Lung microvascular endothelial cell (primary cell): ENCODE results near the gene SRPX2. TPM values are rescaled to one million over a fixed set of nuclear protein-coding genes. Genes with fewer than 3 reads are reported as not detected.

Experiments
- DNase-seq, 2 donors: peaks; one replicate each; pipeline versions ENCODE4 v3.0.0 to v3.0.0-alpha.2; 2010; ENCODE audit warnings: low read depth in 2 of 2
- total RNA-seq: library from RNA; depleted of rRNA; stranded (reverse); fragments of >200 nt; gene quantifications from 2 replicates; pipeline ENCODE4 v1.2.1, GENCODE V29; 2014

Gene SRPX2
- total RNA-seq, 1 donor from 2014 or later = 8.1 TPM

DNA sequence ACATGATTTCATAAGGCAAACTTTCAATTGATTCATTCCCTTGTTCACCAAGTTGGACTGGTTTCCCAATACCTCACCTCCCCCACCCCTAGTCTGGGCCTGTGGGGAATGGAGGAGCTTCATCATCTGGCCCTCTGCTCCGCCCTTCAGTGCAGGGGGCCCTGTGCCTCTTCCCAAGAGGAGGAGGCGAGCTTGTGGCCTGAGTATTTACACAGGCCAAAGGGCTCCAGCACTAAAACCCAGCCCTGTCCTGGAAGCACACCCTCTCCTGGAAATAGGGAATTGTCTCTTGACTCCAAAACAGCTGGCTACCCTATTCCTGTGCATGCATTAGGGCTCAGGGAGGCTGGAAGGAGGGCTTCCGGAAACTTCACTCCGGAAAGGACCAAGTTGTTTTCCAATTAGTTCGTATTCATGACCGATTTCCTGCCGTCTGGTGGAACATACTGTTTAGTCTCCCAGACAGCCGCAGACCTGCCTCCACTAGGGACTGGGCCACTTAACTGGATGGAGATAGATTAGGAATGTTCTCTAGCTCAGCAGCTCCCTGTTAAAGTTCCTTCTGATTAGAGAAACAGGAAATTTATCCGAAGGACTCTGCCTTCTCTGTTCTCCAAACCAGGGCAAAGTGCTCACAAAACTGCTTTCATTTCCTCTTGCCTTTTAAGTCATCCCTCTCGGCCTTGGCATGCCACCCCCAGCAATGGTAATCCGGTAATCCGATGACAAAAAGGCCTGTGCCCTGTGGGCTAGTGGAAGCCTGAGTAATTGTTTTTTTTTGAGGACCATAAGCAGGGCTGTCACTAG, 5.8 kb downstream of the SRPX2 start:
- peak; percentile 76 to 95 for DNase-seq

DNA sequence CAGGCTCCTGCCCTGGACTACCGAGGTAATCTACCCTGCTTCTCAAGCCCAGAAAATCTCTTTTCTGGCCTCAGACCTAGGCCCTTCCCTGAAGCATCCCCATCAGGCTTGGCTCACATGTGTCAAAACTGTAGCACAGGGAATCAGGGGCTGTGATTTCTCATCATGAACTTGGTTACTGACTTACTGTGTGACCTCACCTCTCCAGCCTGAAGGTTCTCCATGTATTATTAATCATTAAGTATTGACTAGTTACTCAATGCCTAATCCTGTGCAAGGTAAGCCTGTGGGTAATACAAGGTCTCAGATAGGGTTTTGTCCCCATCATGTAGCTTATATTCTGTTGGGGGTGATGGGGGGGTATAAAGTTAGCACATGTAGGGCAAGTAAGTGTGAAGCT, 6.8 kb downstream of the SRPX2 start:
- DNase-seq = no peak

DNA sequence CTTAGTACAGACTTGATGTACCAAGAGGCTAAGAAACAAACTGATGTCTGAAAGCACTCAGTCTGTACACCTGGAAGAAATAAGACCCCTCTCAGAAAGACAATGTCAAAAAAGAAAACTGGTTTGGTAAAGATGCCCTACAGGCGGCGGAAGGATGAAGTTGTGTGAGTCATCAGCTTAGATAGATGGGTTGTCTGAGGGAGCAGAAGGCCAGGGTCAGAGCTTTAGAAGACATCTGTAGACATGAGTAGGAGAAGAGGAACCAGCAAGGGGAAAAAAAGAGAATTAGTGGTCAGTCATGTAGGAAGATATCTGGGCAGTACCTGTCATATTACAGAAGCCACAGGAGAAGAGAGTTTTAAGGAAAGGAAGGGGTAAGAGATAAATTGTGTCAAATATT, 8.3 kb downstream of the SRPX2 start:
- no peak for DNase-seq

DNA sequence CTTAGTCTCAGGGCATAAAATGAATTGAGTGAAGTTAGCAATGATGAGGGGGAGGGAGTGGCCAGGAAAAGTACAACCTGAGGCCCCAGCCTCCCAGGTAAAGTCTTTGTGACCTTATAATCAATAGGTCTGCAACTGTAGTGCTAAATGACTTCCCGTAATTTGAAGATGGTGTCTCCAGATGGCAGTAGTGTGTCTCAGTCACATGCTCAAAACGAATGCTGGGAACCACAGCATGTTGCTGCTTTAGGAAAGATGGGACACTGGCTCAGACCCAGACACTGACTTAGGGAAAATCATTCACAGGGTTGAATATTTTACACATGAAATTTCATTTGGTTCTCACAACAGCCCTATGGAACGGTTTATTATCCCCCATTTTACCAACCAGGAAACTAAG, 10.3 kb downstream of the SRPX2 start:
- peak; percentile 46 to 59 for DNase-seq

DNA sequence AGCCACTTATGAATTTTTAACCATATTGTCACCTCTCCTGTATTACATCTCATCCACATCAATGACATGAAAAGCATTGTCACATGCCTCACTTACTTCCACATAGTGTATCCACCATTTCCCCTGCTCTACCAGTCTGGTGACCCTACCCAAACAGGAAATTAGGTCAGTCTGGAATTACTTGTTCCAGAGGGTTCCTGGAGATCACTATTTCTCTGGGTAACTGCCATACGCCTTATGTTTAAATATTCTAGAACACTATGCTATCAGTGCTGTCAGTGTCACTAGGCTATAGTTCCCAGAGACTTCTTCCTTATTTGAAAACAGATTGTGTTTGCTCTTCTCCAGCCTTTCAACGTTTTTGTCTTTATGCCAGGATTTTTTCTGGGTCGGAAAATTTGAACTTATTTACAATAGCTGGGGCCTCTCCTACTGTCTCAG, 15.0 kb downstream of the SRPX2 start:
- DNase-seq = peak; percentile 68 to 81

DNA sequence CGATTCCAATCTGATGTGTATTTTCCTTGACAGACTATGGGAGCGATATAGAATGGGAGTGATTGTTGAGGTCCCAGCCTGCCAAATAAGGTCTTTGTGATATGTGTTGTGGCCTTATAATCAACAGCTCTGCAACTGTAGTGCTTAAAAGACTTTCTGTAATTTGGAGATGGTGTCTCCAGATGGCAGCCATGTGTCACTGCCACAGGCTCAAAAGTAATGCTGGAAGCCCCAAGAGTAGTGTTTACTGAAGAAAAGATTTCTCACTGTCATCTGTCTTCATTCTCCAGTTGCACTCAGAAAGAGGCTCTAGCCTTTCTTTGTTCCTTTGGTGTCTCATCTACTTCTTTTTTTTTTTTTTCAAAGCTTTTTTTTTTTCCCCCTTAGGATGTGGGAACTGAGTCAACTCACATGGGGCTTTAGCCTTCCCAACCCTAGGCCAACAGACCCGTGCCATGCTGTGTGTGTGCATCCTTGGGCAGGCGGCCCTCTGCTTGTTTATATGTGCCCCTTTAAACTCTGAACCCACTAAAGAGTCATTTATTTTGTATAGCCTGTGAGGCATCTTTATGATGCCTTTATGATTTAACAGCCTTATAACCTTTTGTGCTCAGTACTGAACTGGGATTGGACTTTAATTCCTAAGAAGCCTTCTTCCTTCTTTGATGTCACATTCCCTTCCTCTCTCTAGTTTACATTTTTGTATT, 15.6 kb downstream of the SRPX2 start:
- DNase-seq = no peak

DNA sequence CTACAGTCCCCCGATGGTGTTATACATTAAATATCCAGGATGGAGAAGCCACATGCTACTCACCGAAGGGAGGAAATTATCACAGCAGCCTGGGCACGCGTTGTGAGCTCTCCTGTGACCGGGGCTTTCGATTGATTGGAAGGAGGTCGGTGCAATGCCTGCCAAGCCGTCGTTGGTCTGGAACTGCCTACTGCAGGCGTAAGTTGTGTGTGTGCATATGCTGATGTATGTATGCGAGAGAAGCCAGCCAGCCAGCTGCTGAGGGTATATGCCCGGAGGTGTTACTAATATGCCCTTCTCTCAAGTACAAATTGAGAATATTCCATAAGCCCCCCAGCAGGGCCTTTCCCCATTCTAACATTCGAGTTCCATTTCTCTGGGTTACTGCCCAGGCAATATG, 18.2 kb downstream of the SRPX2 start:
- no peak for DNase-seq

DNA sequence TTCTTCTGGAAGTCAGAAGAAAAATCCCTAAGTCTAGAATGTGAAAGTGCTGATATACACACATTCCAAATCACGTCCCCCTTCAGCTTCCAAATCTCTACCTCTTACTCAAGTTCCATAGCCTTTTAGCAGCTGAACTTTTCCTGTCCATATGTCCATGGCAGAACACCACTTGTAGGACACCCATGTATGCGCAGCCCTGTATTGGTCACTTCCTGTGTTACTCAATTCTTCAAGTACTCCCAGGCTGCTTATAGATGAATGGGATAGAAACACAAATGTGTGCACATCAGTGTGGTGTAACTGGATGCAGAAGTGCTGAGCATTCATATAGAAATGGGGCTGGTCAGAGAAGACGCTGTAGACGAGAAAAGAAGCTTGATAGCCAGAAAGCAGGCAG, 18.8 kb downstream of the SRPX2 start:
- peak in 1 of 2 donors; percentile 62 for DNase-seq

DNA sequence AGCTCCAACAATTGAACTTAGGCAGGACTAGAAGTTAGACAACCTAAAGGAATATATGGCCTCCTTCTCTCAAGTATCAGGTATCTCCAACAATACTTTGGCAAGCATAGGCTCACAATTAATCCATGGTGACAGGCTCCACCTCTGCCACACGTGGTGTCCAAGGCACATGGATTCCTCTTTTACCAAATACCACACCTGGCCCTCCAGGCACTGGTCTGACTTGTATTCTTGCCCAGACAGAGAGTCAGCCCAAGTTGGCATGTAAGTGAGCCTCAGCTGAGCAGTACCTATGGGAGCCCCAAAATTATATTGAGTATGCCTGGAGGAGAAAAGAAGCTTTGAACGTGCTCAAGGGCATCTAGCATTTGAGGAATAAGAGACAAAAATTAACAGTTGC, 19.6 kb downstream of the SRPX2 start:
- no peak for DNase-seq

DNA sequence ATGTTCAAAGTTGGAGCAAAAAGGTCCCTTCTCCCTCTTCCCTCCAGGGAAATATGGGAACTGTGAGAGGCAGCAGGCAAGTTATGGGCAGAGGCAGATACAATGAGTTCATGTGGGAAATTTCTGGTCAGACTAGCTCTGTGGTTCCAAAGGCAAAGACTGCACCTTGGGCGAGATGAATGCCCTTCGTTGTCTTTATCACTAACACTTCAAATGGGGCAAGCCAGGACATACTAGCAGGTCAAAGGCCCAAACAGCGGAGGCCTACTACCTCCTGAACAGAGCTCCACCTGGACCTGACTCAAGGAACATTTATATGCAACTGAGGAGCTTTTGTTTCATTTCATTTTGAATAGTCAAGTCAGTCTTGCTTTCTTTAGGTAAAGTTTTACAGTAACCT, 29.0 kb downstream of the SRPX2 start:
- DNase-seq = no peak

DNA sequence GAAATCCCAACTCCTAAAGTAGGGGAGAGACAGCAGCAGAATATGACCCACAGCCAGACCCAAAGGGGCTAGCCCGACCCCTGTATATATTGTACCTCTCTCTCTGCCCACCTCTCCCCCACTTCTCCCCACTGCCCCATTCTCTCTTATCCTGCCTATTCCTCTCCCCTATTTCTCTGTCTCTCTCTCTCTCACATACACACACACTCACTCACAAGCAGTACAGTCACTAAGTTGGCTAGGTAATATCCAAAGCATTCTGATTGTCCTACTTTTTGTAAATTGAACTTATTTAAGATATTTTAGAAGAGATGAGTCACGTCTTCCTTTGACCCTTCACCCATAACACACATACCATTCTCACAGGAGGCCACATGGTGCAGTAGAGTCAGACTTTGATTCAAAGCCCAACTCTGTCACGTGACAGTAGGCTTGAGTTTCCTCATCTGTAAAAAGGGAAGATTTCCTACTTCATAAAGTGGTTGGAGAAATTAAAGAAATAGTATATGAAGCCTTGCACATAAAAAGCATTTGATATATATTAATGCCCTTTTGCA, 29.5 kb downstream of the SRPX2 start:
- peak; percentile 69 to 73 for DNase-seq

DNA sequence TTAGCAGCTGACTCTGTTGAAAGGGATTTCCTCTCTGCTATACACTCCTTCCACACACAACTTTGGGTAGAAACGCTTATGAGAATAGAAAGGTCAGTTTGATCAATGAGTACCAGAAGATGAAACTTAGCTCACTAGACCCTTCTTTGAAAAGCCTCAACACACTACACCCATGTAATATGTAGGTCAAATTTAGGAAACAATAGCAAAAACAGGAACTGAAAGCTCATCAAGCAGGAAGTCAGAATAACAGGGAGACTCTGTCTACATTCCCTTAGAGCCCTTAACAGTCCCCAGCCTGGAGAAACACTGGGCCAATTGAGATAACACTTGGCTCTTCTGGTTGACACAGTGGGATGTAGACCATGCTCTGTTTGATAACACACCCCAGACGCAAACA, 30.7 kb downstream of the SRPX2 start:
- DNase-seq = peak in 1 of 2 donors; percentile 37

DNA sequence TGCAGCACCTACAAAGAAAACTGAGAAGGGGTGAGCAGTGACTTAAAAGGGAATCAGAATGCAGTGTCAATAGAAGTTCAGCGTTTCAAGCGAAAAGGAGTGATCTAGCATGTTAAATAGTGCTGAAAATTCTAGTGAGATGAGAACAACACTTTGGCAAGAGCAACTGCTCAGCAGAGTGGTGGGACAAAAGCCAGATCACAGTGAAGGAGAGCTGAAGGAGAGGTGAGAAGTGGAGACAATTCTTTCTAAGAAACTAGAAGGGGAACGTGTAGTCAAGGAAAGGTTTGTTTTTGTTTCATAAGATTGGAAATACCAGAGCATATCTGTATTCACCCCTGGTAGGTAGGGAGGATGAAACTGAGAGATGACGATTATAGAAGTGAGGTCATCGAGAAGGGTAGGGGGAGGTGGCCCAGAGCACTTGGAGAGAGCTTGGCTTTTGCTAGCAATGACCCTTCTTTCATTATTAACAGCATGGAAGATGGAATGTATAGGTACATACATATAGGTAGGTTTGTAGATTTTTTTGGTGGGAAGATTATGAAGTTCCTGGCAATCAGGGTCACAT, 33.7 kb downstream of the SRPX2 start:
- DNase-seq = no peak

DNA sequence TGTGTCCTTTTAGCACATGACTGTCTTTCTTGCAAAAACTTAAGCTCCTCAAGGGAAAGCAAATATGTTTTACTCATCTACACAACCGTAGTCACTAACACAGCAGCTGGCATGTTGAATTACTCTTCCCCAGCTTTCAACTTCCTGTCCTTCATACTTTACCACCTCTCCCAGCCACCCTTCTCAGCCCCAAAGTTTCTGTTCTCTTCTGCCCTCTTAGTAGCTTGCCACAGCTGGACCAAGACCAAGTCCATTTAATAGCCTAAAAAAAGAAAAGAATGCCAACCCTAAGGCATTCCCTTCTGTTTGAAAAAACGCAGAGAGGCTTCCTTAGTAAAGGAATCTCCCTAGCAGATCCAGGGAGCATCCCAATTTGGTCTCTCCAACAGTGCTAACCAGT, 36.8 kb downstream of the SRPX2 start:
- no peak for DNase-seq

DNA sequence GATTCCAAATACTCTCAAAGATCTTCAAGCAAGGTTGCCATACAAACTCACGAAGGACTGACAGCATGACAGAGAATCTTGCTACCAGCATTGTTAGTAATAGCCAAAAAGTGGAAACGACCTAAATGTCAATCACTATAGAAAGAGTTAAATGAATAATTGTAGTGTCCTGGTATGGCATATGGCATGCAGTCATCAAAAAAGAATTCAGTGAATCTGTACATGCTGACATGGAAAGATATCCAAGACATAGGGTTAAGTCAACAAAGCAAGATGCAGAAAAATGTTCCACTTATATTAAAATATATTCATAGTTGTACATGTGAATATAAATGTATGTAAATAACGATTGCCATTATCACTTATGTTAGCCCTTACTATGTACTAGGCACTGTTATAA, 37.6 kb downstream of the SRPX2 start:
- no peak for DNase-seq

DNA sequence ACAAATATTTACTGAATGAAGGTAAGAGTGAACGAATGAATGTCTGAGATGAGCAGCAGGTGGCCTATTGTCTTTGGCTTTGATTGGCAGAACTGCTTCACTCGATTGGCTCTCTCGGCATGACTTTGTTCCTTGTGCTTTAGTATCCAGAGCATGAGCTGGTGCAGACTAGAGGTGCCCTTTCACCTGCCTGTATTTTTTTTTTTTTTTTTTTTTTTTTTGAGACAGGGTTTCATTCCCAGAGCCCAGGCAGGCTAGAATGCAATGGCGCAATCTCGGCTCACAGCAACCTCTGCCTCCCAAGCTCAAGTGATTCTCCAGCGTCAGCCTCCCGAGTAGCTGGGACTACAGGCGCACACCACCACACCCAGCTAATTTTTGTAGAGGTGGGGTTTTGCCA, 38.9 kb downstream of the SRPX2 start:
- no peak for DNase-seq

DNA sequence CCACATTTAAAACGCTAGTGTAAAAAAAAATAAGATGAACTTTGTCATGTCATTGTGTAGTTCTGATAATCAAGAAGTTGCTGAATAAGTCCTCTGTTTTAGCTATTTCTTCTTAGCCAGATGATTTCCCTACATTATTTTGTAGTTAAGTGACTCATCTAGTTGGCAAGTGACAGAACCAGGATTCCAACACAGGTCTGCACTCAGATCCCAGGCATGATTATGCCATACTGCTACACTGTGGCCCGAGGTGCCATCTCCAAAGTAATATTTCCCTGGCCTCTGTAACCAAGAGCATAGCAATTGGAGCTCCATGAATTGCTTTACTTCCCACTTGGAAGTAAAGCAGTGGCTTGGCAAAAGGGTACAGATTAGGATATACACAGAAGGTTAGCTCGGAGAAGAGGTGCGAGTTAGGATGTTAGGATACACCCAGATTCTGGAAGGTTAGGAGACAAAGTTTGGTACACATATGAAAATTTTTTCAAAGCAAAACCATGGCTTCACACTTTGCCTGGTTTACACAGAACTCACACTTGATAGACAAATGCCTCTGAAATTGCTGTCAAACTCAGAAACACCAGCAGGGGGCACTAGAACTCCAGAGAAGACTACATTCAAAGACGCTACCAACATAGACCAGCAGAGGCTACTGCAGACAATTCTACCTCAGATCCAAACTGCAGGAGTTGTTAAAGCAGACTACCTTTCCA, 41.4 kb downstream of the SRPX2 start:
- peak; percentile 83 to 90 for DNase-seq

DNA sequence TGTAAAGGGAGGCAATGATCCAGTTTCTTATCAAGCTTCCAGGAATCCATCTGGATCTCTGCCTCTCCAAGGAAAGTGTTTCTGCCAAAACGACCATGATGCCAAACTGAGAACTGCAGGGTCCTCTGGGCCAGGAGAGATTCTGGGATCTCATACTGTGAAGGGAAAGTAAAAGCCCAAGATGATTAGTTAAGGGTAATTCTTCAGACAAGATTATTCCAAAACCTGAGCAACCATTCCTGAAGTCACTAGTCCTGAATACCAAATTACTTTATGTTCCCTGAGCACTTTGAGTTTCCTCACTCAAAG, 42.0 kb downstream of the SRPX2 start:
- no peak for DNase-seq

DNA sequence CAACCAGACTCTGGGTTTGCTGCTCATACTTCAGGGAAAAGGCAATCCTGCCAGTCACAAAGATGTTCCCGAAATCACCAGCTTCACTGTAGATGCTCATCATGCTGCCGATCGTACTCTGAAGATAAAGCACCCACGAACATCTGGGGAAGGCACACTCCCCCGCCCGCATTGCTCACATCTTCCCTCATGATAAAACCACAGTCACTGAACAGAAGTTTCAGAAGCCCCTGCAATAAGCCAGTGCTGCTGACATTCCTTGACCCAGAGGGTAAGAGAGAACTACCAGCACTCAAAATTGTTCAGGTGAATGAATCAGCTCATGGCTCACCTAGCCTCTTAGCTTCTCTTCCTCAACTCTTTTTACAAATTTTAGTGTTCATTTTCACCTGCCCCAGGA, 43.1 kb downstream of the SRPX2 start:
- DNase-seq = no peak

DNA sequence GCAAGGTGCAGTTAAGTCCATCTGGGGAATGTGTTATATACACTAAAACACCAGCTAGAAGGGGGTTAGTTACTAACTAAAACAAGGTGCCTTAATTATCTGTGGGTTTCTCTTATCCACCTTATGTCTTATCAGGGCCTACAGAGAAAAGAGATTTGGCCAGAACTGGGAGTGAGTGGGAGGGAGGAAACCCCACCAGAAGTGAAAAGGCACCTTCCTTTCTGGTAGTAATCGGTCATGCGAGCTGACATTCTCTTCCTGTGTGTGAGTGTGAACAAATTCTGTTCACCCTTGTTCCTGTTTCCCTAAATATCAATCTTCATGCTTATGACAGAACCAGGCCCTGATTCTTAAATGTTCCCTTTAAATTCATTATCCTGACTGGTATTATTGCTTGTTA, 43.5 kb downstream of the SRPX2 start:
- peak in 1 of 2 donors; percentile 36 for DNase-seq

DNA sequence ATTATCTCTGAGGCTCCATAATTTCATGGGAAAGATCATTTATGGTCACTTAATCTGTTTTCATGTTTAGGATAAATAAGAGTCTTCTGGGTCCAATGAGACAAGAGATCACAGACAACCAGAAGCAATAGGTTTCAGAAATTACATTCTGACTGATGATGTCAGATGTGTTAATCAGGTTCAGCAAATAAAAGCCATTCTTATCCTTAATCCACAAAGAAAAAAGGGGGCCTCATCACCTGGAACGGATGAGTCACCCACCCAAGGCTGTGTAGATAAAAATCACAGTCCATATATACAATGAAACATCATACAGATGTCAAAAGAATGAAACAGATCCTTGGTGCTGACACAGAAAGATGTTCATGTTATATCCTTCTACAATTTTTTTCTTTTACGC, 51.3 kb downstream of the SRPX2 start:
- DNase-seq = no peak

DNA sequence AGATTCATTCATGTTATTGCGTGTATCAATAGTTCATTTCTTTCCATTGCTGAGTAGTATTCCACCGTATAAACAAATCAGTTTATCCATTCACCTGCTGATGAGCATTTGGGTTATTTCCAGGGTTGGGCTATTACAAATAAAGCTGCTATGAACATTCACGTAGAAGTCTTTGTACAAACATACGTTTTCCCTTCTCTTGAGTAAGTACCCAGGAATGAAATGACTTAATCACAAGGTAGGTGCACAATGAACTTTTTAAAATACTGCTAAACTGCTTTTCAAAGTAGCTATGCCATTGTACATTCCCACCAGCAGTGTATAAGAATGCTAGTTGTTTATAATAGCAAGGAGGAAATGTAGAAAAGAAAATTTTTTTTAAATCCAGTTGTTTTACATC, 52.0 kb downstream of the SRPX2 start:
- DNase-seq = no peak
